ENCODE results near the gene KCNQ1. TPM values are rescaled to one million over a fixed set of nuclear protein-coding genes. Genes with fewer than 3 reads are reported as not detected.

KCNQ1 gene
- total RNA-seq, 3 donors from 2014 or later: 3.6 to 6.2 (median 5.1) TPM

- peaks cover 0 to 9% of the 10 kb centered on the region in 2 donors for H3K27me3 ChIP-seq
- H3K27ac ChIP-seq: no peak overlapping the region
- no peaks in the 10 kb centered on the region for H3K9me3 ChIP-seq
- intact Hi-C loops (cut with DNase I; ENCODE audit: low total_unique reads): loop anchor here (5.0 kb wide), 1 partner anchor 458 kb away; no protein-coding TSS in a partner anchor
- H3K36me3 ChIP-seq: no peaks in the 10 kb centered on the region
- H3K4me3 ChIP-seq: no peak overlapping the region
- no peaks in the 10 kb centered on the region for H3K4me1 ChIP-seq
- TF ChIP-seq CTCF (IDR thresholded peaks at IDR 0.05) (no peak), POLR2A (IDR thresholded peaks at IDR 0.05) (no peak), POLR2AphosphoS5 (IDR thresholded peaks at IDR 0.05) (no peak)
- DNase-seq (ENCODE audit: low spot score in 2 of 2): no peak
Measured at GRCh38 chr11:2434506-2435255, 10.1 kb upstream of the KCNQ1 start.

GRCh38 chr11:2435288-2436012 is 9.4 kb upstream of the KCNQ1 start:
- H3K27me3 ChIP-seq: peaks cover 0 to 9% of the 10 kb centered on the region in 2 donors
- intact Hi-C loops (cut with DNase I; ENCODE audit: low total_unique reads): no loop called here
- no peak overlapping the region for H3K4me3 ChIP-seq
- H3K9me3 ChIP-seq: no peaks in the 10 kb centered on the region
- H3K27ac ChIP-seq: no peak overlapping the region
- no peaks in the 10 kb centered on the region for H3K36me3 ChIP-seq
- DNase-seq (ENCODE audit: low spot score in 2 of 2): no peak
- TF ChIP-seq CTCF (IDR thresholded peaks at IDR 0.05): no peak
- no peak for TF ChIP-seq POLR2A (IDR thresholded peaks at IDR 0.05)
- TF ChIP-seq POLR2AphosphoS5 (IDR thresholded peaks at IDR 0.05): no peak
- no peaks in the 10 kb centered on the region for H3K4me1 ChIP-seq

GRCh38 chr11:2436013-2436520 is 8.7 kb upstream of the KCNQ1 start:
- peaks cover 0 to 9% of the 10 kb centered on the region in 2 donors for H3K27me3 ChIP-seq
- no peak for DNase-seq (ENCODE audit: low spot score in 2 of 2)
- H3K9me3 ChIP-seq: no peaks in the 10 kb centered on the region
- intact Hi-C loops (cut with DNase I; ENCODE audit: low total_unique reads): no loop called here
- no peaks in the 10 kb centered on the region for H3K4me1 ChIP-seq
- H3K27ac ChIP-seq: no peak overlapping the region
- H3K4me3 ChIP-seq: no peak overlapping the region
- no peaks in the 10 kb centered on the region for H3K36me3 ChIP-seq
- TF ChIP-seq CTCF (IDR thresholded peaks at IDR 0.05): no peak

DNA sequence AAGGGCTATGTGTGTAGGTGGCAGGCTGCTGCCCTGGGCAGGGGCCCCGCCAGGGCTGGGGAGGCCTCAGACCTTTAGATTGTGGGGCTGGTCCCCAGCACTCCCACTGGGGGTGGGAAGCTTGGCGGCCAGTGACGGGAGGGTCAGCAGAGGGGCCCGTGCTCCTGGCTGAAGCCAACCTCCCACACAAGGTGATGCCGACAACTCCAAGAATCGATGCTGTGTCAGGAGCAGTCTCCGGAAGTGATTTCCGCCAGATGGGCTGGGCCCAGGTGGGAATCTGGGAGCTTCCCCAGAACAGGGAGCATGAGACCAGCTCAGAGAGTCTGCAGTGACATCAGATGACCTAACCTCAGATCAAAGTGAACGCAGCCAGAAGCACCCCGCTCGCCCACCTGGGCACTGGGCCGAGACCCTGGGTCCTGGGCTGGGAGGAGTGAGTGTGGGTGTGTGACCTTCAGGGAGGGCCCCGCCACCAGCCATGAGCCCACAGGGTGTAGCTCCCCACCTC is 8.2 kb upstream of the KCNQ1 start:
- intact Hi-C loops (cut with DNase I; ENCODE audit: low total_unique reads): no loop called here
- Histone ChIP-seq H3K4me1 (no peaks in the 10 kb centered on the region), H3K36me3 (no peaks in the 10 kb centered on the region), H3K27me3 (peaks cover 0 to 9% of the 10 kb centered on the region in 2 donors), H3K4me3 (no peak overlapping the region), H3K27ac (no peak overlapping the region), H3K9me3 (no peaks in the 10 kb centered on the region)
- DNase-seq (ENCODE audit: low spot score in 2 of 2): no peak
- TF ChIP-seq POLR2AphosphoS5 (IDR thresholded peaks at IDR 0.05) (no peak), CTCF (IDR thresholded peaks at IDR 0.05) (no peak), POLR2A (IDR thresholded peaks at IDR 0.05) (no peak)

DNA sequence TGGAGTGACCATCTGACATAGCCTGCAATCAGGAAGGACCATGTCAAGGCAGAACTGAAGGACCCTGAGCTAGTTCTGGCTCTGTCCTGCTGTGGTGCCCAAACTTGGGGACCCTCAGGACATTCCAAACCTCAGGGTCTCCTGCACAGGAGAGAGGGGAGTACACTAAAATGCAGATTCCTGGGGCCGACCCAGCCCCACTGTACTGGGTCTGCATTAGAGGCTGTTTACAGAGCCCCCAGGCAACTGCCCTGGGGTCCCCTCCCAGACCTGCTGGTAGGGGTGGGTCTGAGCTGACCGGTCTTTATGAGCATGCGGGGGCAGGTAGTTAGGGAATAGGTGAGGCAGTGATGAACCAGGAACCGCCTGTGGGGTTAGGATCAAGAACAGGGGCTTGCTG is 7.3 kb upstream of the KCNQ1 start:
- Histone ChIP-seq H3K27me3 (peaks cover 0 to 9% of the 10 kb centered on the region in 2 donors), H3K9me3 (no peaks in the 10 kb centered on the region), H3K36me3 (no peaks in the 10 kb centered on the region), H3K4me3 (no peak overlapping the region), H3K4me1 (no peaks in the 10 kb centered on the region), H3K27ac (no peak overlapping the region)
- DNase-seq (ENCODE audit: low spot score in 2 of 2): no peak
- intact Hi-C loops (cut with DNase I; ENCODE audit: low total_unique reads): no loop called here
- no peak for TF ChIP-seq POLR2AphosphoS5 (IDR thresholded peaks at IDR 0.05)
- TF ChIP-seq POLR2A (IDR thresholded peaks at IDR 0.05): no peak
- no peak for TF ChIP-seq CTCF (IDR thresholded peaks at IDR 0.05)
